ENCODE data around the gene SLC6A13.
"Not testable (repeated sequence)": the region's sequence is repeated elsewhere in the genome, so short reads cannot be mapped to it uniquely, and the experiment has no call there.

Gene SLC6A13

DNA sequence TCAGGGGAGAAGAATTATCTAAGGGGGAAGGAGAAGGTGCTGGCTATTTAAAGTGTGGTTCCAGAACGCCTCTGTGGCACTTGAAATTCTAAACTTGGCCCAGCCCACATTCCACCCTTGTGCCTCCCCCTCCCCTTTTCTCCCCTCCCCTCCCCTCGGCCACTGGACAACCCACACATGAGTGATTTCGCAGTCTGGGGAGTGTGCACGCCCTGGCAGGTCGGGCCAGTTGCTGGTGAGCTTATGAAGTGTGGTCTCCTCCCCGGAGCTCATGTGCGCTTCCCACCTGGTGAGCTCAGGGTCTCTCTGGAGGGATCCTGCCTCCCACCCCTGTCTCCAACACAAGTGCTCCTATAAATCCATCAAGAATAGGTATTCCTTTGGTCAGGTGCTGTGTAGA, at the start of gene SLC6A13:
TSS of gene SLC6A13 (minus strand) at position 20 of the 400 bp plus-strand sequence. CDS start 2,784 bp downstream, outside the sequence.
- DNase-seq, result no peak

DNA sequence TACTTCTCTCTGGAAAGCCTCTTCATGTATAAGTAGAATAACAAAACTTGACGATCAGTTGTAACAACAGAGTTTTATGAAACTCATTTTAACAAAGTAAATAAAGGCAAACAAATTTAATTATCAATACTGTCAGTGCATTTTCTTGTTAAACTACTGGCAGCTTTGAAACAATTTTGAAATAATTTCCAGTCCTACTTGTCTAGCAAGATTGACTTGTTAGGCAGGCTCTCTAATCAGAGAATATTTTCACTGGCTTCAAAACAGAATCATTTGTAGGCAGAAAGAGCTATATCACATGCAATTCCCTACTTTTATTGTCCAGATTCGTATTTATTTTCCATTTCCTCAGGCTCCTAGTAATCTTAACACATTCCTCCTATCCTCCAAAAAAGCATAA, 45.9 kb upstream of the SLC6A13 start:
- DNase-seq, result no peak

DNA sequence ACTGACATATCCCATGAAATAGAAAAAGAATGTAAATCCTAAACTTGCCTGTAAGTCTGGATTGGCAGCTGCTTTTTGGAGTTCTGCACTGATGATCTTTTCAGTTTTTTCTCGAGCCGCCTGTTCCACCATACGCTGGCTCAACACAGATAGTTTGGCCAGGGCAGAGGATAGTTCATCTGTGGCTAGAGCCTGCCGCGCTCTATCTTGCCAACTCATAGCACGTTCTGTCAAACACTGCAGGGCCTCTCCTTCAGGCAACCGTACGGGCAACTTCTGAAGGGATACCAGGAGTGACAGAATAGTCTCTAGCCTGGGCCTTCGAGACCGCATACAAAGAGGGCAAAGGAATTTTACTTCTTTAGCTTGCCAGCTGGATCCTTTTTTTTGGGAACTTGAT, 44.8 kb upstream of the SLC6A13 start:
- no peak for DNase-seq

DNA sequence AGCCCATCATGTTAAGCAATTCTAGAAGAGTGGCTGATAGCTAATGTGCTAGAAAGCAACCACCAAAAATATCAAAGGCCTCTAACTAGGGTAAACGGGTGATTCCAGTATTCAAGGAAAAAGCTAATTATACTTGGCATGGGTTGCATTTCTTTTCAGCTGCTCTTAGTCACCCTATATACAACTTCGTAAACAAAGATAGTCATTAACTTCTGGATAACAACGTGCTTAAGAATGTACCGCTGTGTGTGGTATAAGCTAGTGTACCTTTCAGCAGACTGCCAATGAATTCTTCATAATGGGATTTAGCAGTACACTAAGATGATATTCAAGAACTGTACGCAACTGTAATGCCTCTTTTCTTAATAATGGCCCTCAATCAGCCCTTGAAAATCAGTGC, 42.2 kb upstream of the SLC6A13 start:
- DNase-seq, result no peak

DNA sequence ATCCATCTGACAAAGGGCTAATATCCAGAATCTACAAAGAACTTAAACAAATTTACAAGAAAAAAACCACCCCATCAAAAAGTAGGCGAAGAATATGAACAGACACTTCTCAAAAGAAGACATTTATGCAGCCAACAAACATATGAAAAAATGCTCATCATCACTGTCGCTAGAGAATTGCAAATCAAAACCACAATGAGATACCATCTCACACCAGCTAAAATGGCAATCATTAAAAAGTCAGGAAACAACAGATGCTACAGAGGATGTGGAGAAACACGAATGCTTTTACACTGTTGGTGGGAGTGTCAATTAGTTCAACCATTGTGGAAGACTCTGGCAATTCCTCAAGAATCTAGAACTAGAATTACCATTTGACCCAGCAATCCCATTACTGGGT, 40.1 kb upstream of the SLC6A13 start:
- DNase-seq, result not testable (repeated sequence)

DNA sequence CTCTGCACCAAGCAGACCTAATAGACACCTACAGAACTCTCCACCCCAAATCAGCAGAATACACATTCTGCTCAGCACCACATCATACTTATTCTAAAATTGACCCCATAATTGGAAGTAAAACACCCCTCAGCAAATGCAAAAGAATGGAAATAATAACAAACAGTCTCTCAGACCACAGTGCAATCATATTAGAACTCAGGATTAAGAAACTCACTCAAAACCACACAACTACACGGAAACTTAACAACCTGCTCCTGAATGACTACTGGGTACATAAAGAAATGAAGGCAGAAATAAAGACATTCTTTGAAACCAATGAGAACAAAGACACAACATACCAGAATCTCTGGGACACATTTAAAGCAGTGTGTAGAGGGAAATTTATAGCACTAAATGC, 37.5 kb upstream of the SLC6A13 start:
- DNase-seq, result not testable (repeated sequence)

DNA sequence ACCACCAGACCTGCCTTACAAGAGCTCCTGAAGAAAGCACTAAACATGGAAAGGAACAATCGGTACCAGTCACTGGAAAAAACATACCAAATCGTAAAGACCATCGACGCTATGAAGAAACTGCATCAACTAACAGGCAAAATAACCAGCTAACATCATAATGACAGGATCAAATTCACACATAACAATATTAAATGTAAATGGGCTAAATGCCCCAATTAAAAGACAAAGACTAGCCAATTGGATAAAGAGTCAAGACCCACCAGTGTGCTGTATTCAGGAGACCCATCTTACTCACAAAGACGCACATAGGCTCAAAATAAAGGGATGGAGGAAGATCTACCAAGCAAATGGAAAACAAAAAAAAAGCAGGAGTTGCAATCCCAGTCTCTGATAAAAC, 36.9 kb upstream of the SLC6A13 start:
- not testable (repeated sequence) for DNase-seq

DNA sequence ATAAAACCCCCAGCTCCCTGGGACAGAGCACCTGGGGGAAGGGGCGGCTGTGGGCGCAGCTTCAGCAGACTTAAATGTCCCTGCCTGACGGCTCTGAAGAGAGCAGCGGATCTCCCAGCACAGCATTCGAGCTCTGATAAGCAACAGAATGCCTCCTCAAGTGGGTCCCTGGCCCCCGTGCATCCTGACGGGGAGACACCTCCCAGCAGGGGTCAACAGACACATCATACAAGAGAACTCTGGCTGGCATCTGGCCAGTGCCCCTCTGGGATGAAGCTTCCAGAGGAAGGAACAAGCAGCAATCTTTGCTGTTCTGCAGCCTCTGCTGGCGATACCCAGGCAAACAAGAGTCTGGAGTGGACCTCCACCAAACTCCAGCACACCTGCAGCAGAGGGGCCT, 35.4 kb upstream of the SLC6A13 start:
- DNase-seq, result not testable (repeated sequence)

DNA sequence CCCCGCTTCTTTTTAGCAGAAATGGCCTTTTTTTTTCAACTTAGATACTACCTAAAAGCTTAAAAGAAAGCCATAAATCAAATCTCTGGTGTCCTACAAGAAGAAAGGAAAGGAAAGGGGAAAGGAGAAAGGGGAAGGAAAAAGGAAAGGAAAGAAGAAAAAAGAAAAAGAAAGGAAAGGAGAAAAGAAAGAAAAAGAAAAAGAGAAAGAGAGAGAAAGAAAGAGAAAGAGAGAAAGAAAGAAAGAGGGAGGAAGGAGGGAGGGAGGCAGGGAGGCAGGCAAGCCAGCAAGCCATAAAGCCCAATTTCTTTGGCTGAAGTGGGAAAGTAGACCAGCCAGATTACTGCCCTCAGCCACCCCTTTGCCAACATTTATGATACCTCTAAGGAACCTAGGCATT, 32.5 kb upstream of the SLC6A13 start:
- DNase-seq, result no peak

DNA sequence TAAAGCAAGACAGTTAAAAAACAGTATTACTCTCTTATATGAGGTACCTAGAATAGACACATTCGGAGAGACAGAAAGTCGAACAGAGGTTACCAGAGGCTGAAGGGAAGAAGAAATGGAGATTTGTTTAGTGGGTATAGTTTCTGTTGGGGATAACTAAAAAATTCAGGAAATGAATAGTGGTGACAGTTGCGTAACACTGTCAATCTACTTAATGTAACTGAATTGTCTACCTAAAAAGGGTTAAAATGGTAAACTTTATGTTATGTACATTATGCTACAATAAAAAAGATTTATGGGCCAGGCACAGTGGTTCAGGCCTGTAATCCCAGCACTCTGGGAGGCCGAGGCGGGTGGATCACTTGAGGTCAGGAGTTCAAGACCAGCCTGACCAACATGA, 30.6 kb upstream of the SLC6A13 start:
- DNase-seq, result no peak

DNA sequence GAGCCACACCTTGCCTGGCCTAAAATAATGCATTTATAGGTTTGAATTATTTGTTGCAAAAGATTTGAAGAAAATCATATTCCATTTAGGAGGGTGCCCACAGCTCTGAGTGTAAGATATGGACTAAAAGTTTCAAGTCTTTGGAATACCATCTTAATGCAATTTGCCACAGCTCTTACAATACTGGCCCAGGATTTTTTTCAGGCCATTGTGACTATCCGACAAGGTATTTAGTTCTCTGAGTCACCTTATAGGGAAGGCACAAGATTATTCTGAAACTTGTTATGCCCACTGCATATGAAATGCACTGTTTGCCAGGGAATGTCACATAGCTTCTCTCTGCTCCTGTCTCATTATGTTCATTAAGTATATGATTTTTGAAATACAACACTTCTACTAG, 29.6 kb upstream of the SLC6A13 start:
- no peak for DNase-seq

DNA sequence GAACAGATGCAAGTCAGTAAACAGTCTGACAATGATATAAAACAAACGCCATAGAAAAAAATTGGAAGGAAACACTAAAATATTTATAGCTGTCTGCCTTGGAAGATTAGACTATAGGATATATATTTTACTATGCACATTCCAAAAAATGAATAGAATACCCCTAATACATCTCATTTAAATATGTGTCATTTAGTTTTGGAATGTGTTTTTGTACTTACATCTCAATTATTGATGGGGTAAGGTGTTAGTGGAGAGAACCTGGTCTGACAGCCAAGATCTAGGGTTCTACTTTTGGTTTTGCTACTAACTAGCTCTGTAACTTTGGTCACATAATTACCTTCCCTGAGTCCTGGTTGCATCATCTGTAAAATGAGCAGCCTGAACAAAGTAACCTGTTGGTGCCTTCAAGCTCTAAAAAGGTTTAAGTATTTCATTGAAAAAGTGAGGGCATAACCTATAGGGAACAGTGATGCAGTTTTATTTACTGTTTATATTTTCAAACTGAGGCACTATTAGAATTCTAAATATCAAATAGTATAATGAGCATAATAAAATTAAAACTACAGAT, 28.6 kb upstream of the SLC6A13 start:
- DNase-seq, result no peak

DNA sequence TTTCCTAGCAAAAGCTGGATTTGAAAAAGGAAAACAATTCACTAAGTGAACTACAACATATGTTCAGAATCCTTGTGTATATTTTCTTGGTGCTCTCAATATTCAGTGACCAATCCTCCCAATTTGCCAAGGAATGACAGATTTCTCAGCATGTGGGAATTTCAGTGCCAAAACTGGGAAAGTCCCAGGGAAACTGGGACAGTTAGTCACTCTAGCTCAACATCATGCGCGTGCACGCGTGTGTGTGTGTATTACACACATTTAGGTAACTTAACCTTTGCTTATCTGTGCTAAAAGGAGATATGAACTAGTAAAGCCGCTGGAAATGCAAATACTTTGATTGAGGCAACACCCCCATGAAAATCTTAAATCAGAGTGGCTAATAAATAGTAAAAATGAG, 26.1 kb upstream of the SLC6A13 start:
- DNase-seq, result no peak

DNA sequence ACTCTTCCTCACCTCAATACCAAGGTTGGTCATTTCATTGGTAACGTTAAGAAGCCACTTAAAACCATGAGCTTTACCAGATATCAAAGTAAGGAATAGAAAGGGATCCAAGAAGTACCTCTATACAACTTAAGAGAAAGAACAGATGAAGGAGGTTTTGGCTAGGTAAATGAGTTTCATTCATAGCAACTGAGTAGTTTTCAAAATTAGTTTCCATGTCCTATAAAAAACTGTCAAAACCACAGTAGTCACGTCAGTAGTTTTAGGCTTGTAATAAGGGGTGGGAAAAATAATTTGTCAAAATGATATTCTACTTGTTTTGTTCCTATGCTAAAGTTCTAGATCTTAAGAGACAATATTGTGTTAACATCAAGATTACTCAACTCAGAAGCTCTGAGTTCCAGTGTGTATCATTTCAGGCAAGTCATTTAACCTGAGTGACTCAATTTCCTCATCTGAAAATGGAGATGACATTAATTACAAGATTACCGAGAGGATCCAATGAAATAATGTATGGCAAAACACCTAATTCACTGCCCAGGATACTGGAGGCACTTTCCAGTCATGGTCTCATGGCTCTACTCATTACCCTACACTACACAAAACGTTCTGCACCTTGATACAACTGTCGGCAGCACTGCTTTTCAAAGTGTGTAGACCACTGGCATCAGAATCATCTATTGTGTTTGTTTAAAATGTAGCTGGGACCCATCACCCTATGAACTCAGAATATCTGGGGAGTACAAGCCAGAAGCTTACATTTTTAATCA, 24.1 kb upstream of the SLC6A13 start:
- no peak for DNase-seq

DNA sequence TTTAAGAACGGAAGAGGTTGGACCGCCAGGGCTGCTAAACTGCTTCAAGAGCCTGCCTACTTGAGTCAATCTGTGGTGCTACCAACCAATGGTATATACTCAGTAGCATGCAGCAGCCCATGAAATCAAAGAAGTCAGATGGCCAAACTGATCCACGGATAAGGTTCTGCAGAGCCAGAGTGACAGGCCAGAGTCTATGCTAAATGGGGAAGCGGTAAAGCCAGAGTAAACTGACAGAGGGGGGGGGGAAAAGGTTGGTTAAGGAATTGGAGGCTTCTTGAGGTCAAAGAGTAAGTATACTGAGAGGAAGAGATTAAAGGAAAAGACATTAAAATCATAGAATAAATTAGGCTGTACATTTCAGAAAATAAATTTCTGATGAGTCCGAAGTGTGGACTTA, 15.4 kb upstream of the SLC6A13 start:
- no peak for DNase-seq

DNA sequence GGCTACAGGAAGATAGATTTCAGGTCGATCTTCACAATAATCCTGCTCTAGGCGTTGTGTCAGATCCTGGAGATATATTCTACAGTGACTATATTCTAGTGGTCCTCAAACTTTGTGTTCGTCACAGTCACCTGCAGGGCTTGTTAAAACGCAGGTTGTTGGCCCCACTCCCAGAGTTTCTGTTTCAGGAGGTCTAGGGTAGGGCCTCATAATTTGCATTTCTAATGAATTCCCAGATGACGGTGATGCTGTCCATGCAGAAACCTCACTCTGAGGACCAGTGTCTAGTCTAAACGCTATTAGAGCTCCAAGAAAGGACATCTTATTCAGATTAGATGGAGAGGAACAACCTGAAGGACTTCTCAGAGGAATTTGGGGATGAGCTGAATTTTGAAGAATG, 13.2 kb upstream of the SLC6A13 start:
- DNase-seq, result no peak

DNA sequence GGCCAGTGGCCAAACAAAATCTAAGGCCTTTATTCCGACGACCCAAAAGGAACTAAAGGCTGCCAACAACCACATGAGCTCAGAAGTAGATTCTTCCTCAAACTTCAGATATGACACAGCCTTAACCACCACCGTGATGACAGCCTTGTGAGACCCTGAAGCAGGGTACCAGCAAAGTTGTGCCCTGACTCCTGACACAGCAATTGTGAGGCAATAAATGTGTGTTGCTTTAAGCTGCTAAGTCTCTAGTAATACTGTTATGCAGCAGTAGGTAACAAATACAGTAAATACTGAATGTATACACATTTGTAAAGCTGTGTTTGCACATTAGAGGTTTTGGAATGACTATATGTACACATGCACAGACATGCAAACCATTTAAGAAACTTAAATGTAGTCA, 10.7 kb upstream of the SLC6A13 start:
- DNase-seq, result no peak

DNA sequence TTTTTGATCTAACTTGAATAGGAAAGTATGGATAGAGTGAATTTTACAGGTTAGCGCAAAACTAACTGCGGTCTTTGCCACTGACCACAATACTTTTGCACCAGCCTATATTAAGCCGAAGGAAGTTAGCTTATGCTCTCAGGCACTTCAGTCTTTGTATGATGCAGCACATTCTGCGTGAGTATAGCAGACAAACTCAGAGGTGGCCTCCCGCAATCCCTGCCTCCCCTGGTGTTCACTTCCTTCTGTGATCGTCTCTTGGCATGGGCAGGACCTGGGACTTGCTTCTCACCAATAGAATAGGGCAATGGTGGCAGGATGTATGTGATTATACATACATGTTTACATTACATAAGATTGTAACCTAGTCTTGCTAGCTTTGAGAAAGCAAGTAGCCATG, 10.3 kb upstream of the SLC6A13 start:
- DNase-seq, result no peak

DNA sequence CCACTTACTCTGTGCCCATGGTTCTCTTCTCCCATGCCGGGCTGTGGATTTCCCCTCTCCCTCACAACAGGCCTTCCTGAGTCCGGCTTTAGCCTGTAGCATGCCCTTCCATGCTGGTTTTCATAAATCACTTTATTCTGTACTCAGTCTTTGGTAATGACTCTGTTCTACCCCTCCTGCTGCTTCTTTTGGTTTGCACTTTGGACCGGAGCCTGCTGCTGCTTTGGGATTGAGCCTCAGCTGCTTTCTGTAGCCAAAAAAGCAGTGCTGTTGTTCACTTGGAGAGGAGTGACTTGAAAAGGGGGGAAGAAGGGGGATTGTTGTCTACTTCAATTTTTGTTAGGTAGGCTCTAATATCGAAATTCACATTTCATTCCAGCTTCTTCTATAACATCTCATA, 8.5 kb upstream of the SLC6A13 start:
- no peak for DNase-seq

DNA sequence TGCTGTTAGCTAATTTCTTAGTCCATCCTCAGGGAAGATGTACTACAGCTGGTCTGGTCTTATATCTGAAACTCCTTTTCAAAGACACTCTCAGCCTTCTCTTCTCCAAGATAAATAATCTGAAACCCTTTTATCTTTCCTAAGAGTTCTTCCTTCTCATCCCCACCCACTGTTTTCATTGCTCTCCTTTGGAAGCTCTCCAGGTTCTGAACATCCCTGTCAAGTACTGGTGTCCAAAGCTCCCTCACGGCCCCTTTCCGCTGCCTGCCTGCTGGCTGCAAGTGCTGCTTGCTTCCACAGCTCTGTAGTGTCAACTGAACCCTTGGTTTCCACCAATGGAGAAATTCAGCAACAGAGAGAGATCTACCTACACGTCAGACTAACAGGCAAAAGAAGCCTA, 6.6 kb upstream of the SLC6A13 start:
- no peak for DNase-seq

DNA sequence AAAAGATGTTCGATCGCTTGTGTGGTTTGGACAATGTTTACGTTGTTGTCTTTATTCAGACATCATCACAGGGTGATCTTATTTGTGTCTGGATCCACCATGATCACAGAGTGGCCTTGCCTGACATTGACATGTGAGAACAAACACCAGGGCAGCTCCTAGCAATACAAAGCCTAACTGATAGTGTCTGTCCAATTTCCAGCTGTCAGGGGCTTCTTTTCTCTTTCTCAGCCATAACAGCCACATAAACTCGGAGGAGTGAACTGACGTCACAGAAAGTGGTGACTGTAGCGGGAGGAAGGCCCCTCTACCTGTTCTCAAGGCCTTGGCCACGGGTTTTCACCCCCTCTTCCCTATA, 5.8 kb upstream of the SLC6A13 start:
- DNase-seq, result no peak

DNA sequence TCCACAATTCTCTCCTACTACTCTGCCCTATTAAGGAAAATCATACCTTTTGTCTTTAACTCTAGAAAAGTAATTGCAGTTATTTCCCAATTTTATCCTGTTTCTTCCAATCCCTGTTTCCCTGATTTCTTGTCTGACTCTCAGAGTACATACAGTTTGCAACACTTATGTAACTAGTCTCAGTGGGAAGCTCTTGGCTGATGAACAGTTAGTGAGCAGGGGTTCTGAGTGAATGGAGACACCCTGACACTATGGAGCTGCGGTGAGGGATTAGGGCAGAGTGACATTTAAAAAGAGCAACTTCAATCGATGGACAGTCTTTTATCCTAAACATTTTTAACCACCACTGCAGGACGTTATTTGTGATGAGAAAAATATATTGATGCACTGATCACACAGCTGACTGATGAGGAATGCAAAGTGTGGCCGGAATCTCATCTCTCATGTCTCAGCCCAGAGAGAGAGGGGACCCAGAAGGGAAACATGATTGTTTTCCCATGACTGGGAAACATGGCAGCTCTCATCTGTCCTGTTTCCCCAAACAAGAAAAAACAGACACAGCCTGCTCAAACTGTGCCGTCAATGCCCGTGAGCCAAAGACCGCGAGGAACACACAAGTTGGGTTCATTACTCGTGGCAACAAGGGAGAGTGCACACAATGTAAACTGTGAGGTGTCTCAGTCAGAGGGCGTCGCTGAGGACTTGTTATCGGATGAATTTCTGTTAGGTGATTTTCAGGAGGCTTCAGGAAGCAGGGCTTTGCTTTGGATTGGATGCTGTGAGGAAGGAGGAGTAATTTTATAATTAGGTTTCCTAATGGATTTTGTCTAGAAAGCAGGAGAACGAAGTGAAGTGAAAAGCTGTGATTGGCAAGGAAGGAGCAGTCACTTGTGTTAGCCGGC, 5.2 kb upstream of the SLC6A13 start:
- no peak for DNase-seq

DNA sequence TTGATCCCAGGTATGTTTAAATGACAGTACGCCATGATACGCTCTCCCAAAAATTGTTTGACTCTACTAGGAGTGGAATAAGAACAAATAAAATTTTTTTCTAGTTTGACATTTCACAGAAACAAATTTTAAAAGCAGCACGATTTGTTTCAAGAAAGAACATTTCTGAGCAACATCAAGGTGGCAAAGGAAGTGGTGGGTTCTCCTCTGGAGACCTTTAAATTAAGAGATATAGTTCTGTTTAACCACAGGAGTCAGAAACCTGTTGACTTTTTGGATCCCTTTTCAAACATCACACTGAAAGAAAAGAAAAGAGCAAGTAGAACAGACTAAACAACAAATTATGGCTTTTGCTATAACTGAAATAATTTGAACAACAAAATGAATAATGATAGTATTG, 2.5 kb upstream of the SLC6A13 start:
- DNase-seq, result no peak

DNA sequence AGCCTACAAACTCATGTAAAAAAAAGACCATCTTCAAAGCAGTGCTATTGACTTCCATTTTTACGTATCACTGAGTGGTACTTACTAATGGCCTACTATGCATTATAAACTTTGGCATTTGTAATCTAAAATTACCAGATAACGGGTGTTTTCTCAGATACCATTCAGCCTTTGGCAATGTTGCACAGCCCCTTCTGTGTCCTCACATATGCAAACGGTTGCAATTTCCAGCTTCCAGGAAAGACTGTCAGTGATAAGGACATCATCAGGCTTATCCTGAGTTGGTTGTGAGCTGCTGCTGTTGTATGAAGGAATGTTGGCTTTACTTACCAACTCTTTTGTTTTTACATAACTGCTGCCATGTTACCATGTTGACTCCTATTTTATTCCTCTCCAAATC, 1.6 kb upstream of the SLC6A13 start:
- DNase-seq, result no peak

All from right forelimb (tissue), 1 donor.